IMR-90 (cell line): Measurements from ENCODE around the gene NDUFAF5. TPM values are rescaled to one million over a fixed set of nuclear protein-coding genes. Genes with fewer than 3 reads are reported as not detected.

ENCODE experiments used
- ATAC-seq: fragments of 200-7000 bp; cut with Tn5 transposase; 2 replicates; pipeline ENCODE4 v1.9.1; 2020; ENCODE audit warnings: low read depth, mild to moderate bottlenecking, moderate library complexity
- BruUV-seq: library from RNA; stranded (reverse); fragments of 400-500 nt; replicated peaks from 2 replicates; lab custom pipeline; 2021; lab: Mats Ljungman, UMichigan
- CTCF ChIA-PET: fragments of 300-600 bp; formaldehyde crosslinking; extraction: SDS; loops from one replicate; lab custom pipeline; 2021; ENCODE audit warnings: antibody characterized with exemption; lab: Yijun Ruan, JAX
- POLR2A ChIA-PET: fragments of 300-600 bp; sonication (Branson Sonifier 250); formaldehyde crosslinking; loops from one replicate; lab custom pipeline; 2022; ENCODE audit warnings: antibody characterized with exemption; ENCODE audit not compliant: unreplicated experiment; lab: Charles Lee
- DNase-seq: peaks from one replicate; pipeline ENCODE4 v3.0.0; 2013
- H2AFZ ChIP-seq: replicated peaks from 2 replicates; pipeline ENCODE3; 2013; ENCODE audit warnings: low read length, mild to moderate bottlenecking; ENCODE audit not compliant: poor library complexity
- H2AK5ac ChIP-seq: 2 replicates; pipeline ENCODE4 v1.6.1; 2013; ENCODE audit warnings: low read depth, low read length, inconsistent platforms
- H2AK9ac ChIP-seq: replicated peaks from 2 replicates; pipeline ENCODE3; 2013; ENCODE audit warnings: mild to moderate bottlenecking, low read depth, low read length, moderate library complexity; ENCODE audit not compliant: poor library complexity
- H2BK120ac ChIP-seq: 2 replicates; pipeline ENCODE4 v1.6.1; 2013; ENCODE audit warnings: low read depth, low read length, inconsistent platforms
- H2BK15ac ChIP-seq: 3 replicates; pipeline ENCODE4 v1.6.1; 2013; ENCODE audit warnings: low read depth, low read length, inconsistent platforms
- H2BK20ac ChIP-seq: 2 replicates; pipeline ENCODE4 v1.6.1; 2013; ENCODE audit warnings: low read depth, mild to moderate bottlenecking, inconsistent platforms, low read length, moderate library complexity
- H2BK5ac ChIP-seq: 2 replicates; pipeline ENCODE4 v1.6.1; 2013; ENCODE audit warnings: mild to moderate bottlenecking, low read depth, low read length, inconsistent platforms; ENCODE audit not compliant: poor library complexity, severe bottlenecking
- H3K14ac ChIP-seq: replicated peaks from 2 replicates; pipeline ENCODE4 v1.6.1; 2013; ENCODE audit warnings: low read depth, low read length, inconsistent platforms
- H3K18ac ChIP-seq: 2 replicates; pipeline ENCODE4 v1.6.1; 2013; ENCODE audit warnings: low read depth, low read length, control low read depth
- H3K23ac ChIP-seq: 2 replicates; pipeline ENCODE4 v1.6.1; 2013; ENCODE audit warnings: low read depth, low read length, inconsistent platforms
- H3K27ac ChIP-seq: 2 replicates; pipeline ENCODE4 v1.5.1; 2013; ENCODE audit warnings: mild to moderate bottlenecking, control low read depth, low read length; ENCODE audit not compliant: insufficient read depth
- H3K27me3 ChIP-seq: 2 replicates; pipeline ENCODE4 v1.6.1; 2013; ENCODE audit warnings: low read length; ENCODE audit not compliant: control insufficient read depth, insufficient read depth
- H3K36me3 ChIP-seq: 2 replicates; pipeline ENCODE4 v1.6.1; 2013; ENCODE audit warnings: low read length, mixed read lengths; ENCODE audit not compliant: control insufficient read depth, insufficient read depth
- H3K4ac ChIP-seq: 2 replicates; pipeline ENCODE4 v1.6.1; 2013; ENCODE audit warnings: low read depth, low read length, inconsistent platforms
- H3K4me1 ChIP-seq: 2 replicates; pipeline ENCODE4 v1.6.1; 2013; ENCODE audit warnings: low read length, mixed read lengths; ENCODE audit not compliant: control insufficient read depth, insufficient read depth
- H3K4me2 ChIP-seq: 2 replicates; pipeline ENCODE4 v1.6.1; 2013; ENCODE audit warnings: low read depth, mild to moderate bottlenecking, control low read depth, low read length, moderate library complexity
- H3K4me3 ChIP-seq: 2 replicates; pipeline ENCODE4 v1.5.1; 2013; ENCODE audit warnings: low read depth, mild to moderate bottlenecking, control low read depth, low read length, moderate library complexity; ENCODE audit not compliant: insufficient read depth
- H3K56ac ChIP-seq: 2 replicates; pipeline ENCODE4 v1.6.1; 2013; ENCODE audit warnings: low read length, inconsistent platforms; ENCODE audit not compliant: insufficient read depth; ENCODE audit errors: extremely low read depth
- H3K79me1 ChIP-seq, 2 experiments: 2 replicates each; pipeline ENCODE4 v1.6.1; 2013; ENCODE audit warnings: low read length in 2 of 2, inconsistent platforms in 1 of 2, low read depth in 1 of 2
- H3K9ac ChIP-seq: 2 replicates; pipeline ENCODE4 v1.6.1; 2013; ENCODE audit warnings: low read depth, low read length, control low read depth
- H3K9me1 ChIP-seq: 2 replicates; pipeline ENCODE4 v1.6.1; 2013; ENCODE audit warnings: low read length, inconsistent platforms; ENCODE audit not compliant: insufficient read depth
- H3K9me3 ChIP-seq: 2 replicates; pipeline ENCODE4 v1.6.1; 2013; ENCODE audit warnings: low read length; ENCODE audit not compliant: control insufficient read depth, insufficient read depth
- H4K20me1 ChIP-seq: 2 replicates; pipeline ENCODE4 v1.6.1; 2013; ENCODE audit warnings: low read length, inconsistent platforms; ENCODE audit not compliant: insufficient read depth
- H4K5ac ChIP-seq: 2 replicates; pipeline ENCODE4 v1.6.1; 2013; ENCODE audit warnings: mild to moderate bottlenecking, low read depth, low read length, control low read depth
- H4K8ac ChIP-seq, 2 experiments: 2 replicates each; pipeline ENCODE4 v1.6.1; 2013; ENCODE audit warnings: low read depth in 2 of 2, low read length in 2 of 2, control low read depth in 1 of 2, inconsistent platforms in 1 of 2
- H4K91ac ChIP-seq: 2 replicates; pipeline ENCODE4 v1.6.1; 2013; ENCODE audit warnings: low read depth, low read length, inconsistent platforms; ENCODE audit not compliant: insufficient read depth
- CTCF ChIP-seq: conservative IDR thresholded peaks from 2 replicates; pipeline ENCODE4 v1.5.1; 2012; ENCODE audit warnings: mild to moderate bottlenecking, low read depth, low read length, improper control_type of control experiment
- FOS ChIP-seq: fragments of 150-350 bp; IDR thresholded peaks from 2 replicates; pipeline ENCODE4 v1.6.1; 2016; ENCODE audit warnings: low read depth, low read length
- MAFK ChIP-seq: IDR thresholded peaks from 2 replicates; pipeline ENCODE4 v1.6.1; 2012; ENCODE audit warnings: low read depth, low read length, improper control_type of control experiment
- NFE2L2 ChIP-seq: fragments of 150-350 bp; IDR thresholded peaks from 2 replicates; pipeline ENCODE4 v1.6.1; 2016; ENCODE audit warnings: low read depth, mild to moderate bottlenecking, low read length
- RAD21 ChIP-seq: IDR thresholded peaks from 2 replicates; pipeline ENCODE4 v1.6.1; 2012; ENCODE audit warnings: low read length, improper control_type of control experiment
- RCOR1 ChIP-seq: IDR thresholded peaks from 2 replicates; pipeline ENCODE4 v1.6.1; 2012; ENCODE audit warnings: mild to moderate bottlenecking, low read length, improper control_type of control experiment; ENCODE audit not compliant: insufficient replicate concordance
- RFX5 ChIP-seq: IDR thresholded peaks from 2 replicates; pipeline ENCODE4 v1.8.0; 2012; ENCODE audit warnings: low read depth, mild to moderate bottlenecking, low read length, moderate library complexity
- SMC3 ChIP-seq: fragments of 150-350 bp; IDR thresholded peaks from 2 replicates; pipeline ENCODE4 v1.6.1; 2016; ENCODE audit warnings: low read depth, mild to moderate bottlenecking, antibody characterized with exemption, low read length, moderate library complexity
- WGBS, 2 experiments: methylation state at CpG; one replicate each; pipeline versions ENCODE4 v1.1.5 to v1.1.7; 2013; ENCODE audit warnings: missing lambda C conversion rate in 2 of 2; ENCODE audit not compliant: insufficient read length in 1 of 2; ENCODE audit errors: extremely low coverage in 2 of 2; 5-methylcytosine and 5-hydroxymethylcytosine counted together
- dilution Hi-C: fragments of 300-500 bp; cut with HindIII; formaldehyde crosslinking; loops from one replicate; pipeline ENCODE4 v1.14.3; 2018; ENCODE audit warnings: low sequenced_read_pairs; ENCODE audit not compliant: unreplicated experiment
- in situ Hi-C: fragments of 300-500 bp; cut with MboI; formaldehyde crosslinking; loops from 3 replicates; pipeline ENCODE4 v1.14.3; 2019; ENCODE audit warnings: low sequenced_read_pairs, inconsistent platforms, mixed read lengths
- intact Hi-C: fragments of 100-400 bp; cut with micrococcal nuclease; formaldehyde crosslinking; loops from 2 replicates; pipeline ENCODE4 v1.10.0; 2022
- polyA plus RNA-seq, 3 experiments: library from polyadenylated mRNA; depleted of rRNA; stranded (reverse); fragments of >200 nt; gene quantifications; 2 replicates each; pipeline ENCODE4 v1.2.3, GENCODE V29; 2012; ENCODE audit warnings: low replicate concordance in 1 of 3
- total RNA-seq: library from RNA; depleted of rRNA; stranded (reverse); fragments of >200 nt; gene quantifications from 2 replicates; pipeline ENCODE4 v1.2.3, GENCODE V29; 2012

NDUFAF5 gene
- total and polyA plus RNA-seq, 2 of the 4 experiments (the other 2 are of a cell fraction), result 6.8 to 12.3 TPM

GRCh38 chr20:13799974-13800373 is 15.1 kb downstream of the NDUFAF5 start:
- Histone ChIP-seq H3K56ac (no peak overlapping the region), H3K14ac (no peak overlapping the region), H3K4me1 (0 out of 2 replicates have a peak, but pooled peaks cover 2% of the 10 kb centered on the region), H4K5ac (no peak overlapping the region), H4K91ac (no peak overlapping the region), H2AK5ac (no peak overlapping the region), H3K4me2 (no peak overlapping the region), H3K23ac (no peak overlapping the region), H3K79me1 (no peaks in the 10 kb centered on the region; a peak in 3 of 4 replicates), H3K36me3 (peaks cover 34% of the 10 kb centered on the region), H3K9ac (no peak overlapping the region), H3K18ac (no peak overlapping the region), H3K4me3 (no peak overlapping the region), H2BK20ac (no peak overlapping the region), H3K27me3 (no peaks in the 10 kb centered on the region), H3K27ac (no peak overlapping the region), H4K20me1 (peaks cover 5% of the 10 kb centered on the region; the same call in 1 of the 2 replicates), H2BK120ac (no peak overlapping the region), H3K9me1 (peaks cover 2% of the 10 kb centered on the region; the same call in 1 of the 2 replicates), H2AK9ac (no peak overlapping the region), H3K9me3 (no peaks in the 10 kb centered on the region), H2BK5ac (no peak overlapping the region), H2BK15ac (no peak overlapping the region), H2AFZ (no peak overlapping the region), H4K8ac (no peak overlapping the region), H3K4ac (no peak overlapping the region)
- TF ChIP-seq NFE2L2, result no peak
- no peak for TF ChIP-seq RCOR1
- no peak for TF ChIP-seq RFX5
- no peak for TF ChIP-seq RAD21
- no peak for TF ChIP-seq MAFK
- TF ChIP-seq SMC3, result no peak
- no peak for TF ChIP-seq FOS
- no peak for TF ChIP-seq CTCF
- 67% methylated on average over 1 of the region's 2 CpGs; no CpG with 5 or more reads in 1 of the 2 experiments for WGBS, 2 experiments
- ATAC-seq (no peak), DNase-seq (no peak)
- no TSS peak for BruUV-seq
- intact Hi-C loops, result no loop called here
- ChIA-PET CTCF (interaction anchor here (1.2 kb wide), 1 partner anchor 12 kb away, joined by 6 read pairs; no protein-coding TSS in a partner anchor), POLR2A (no interaction called here)
- dilution Hi-C loops, result no loop called here
- in situ Hi-C loops, result no loop called here
